SK-N-SH treated with all-trans-retinoic acid at 6 μM for 48 hours (cell line): ENCODE results near the gene VAMP3.

Experiments used
- ATAC-seq: fragments of 200-7000 bp; cut with Tn5 transposase; 3 replicates; pipeline ENCODE4 v1.9.1; 2020; ENCODE audit warnings: mild to moderate bottlenecking, moderate library complexity
- ARNTL ChIP-seq: fragments of 450-650 bp; formaldehyde crosslinking; IDR thresholded peaks from 2 replicates; pipeline ENCODE4 v1.5.0; 2020; ENCODE audit warnings: low read depth, mild to moderate bottlenecking, moderate library complexity, borderline replicate concordance
- BACH2 ChIP-seq: fragments of 250-450 bp; sonication (Bioruptor Pico); IDR thresholded peaks from 2 replicates; pipeline ENCODE4 v1.9.0; 2021; ENCODE audit warnings: mild to moderate bottlenecking, borderline replicate concordance
- CSDC2 ChIP-seq: fragments of 250-450 bp; sonication (Bioruptor Pico); IDR thresholded peaks from 2 replicates; pipeline ENCODE4 v1.5.0; 2020; ENCODE audit warnings: mild to moderate bottlenecking, moderate library complexity
- ESRRG ChIP-seq: fragments of 250-450 bp; sonication (Bioruptor Pico); IDR thresholded peaks from 2 replicates; pipeline ENCODE4 v1.6.1; 2021; ENCODE audit warnings: mild to moderate bottlenecking
- GLIS3 ChIP-seq: fragments of 250-450 bp; sonication (Bioruptor Pico); IDR thresholded peaks from 2 replicates; pipeline ENCODE4 v1.5.0; 2020; ENCODE audit warnings: mild to moderate bottlenecking, moderate library complexity
- ISL1 ChIP-seq: fragments of 250-450 bp; sonication (Bioruptor Pico); IDR thresholded peaks from 2 replicates; pipeline ENCODE4 v2.1.2; 2022; ENCODE audit warnings: mild to moderate bottlenecking, moderate library complexity
- OSR1 ChIP-seq: fragments of 250-450 bp; sonication (Bioruptor Pico); IDR thresholded peaks from 2 replicates; pipeline ENCODE4 v1.8.0; 2022; ENCODE audit warnings: moderate library complexity, mild to moderate bottlenecking, inconsistent platforms
- PATZ1 ChIP-seq: fragments of 250-450 bp; sonication (Bioruptor Pico); IDR thresholded peaks from 2 replicates; pipeline ENCODE4 v1.8.0; 2020; ENCODE audit warnings: mild to moderate bottlenecking, moderate library complexity, borderline replicate concordance
- PPARA ChIP-seq: fragments of 250-450 bp; sonication (Bioruptor Pico); IDR thresholded peaks from 2 replicates; pipeline ENCODE4 v1.5.0; 2020; ENCODE audit warnings: mild to moderate bottlenecking, borderline replicate concordance
- RARB ChIP-seq: fragments of 250-450 bp; sonication (Bioruptor Pico); IDR thresholded peaks from 2 replicates; pipeline ENCODE4 v1.8.0; 2021; ENCODE audit warnings: mild to moderate bottlenecking, moderate library complexity
- TCF4 ChIP-seq: fragments of 250-450 bp; sonication (Bioruptor Pico); IDR thresholded peaks from 2 replicates; pipeline ENCODE4 v1.8.0; 2021; ENCODE audit warnings: mild to moderate bottlenecking, moderate library complexity, borderline replicate concordance
- TOX ChIP-seq: fragments of 250-450 bp; sonication (Bioruptor Pico); IDR thresholded peaks from 2 replicates; pipeline ENCODE4 v1.8.0; 2021; ENCODE audit warnings: mild to moderate bottlenecking, moderate library complexity, borderline replicate concordance
- ZC3H10 ChIP-seq: fragments of 250-450 bp; sonication (Bioruptor Pico); IDR thresholded peaks from 2 replicates; pipeline ENCODE4 v1.5.1; 2021; ENCODE audit warnings: mild to moderate bottlenecking, moderate library complexity
- ZFP3 ChIP-seq: fragments of 250-450 bp; sonication (Bioruptor Pico); IDR thresholded peaks from 2 replicates; pipeline ENCODE4 v1.5.0; 2020; ENCODE audit warnings: mild to moderate bottlenecking, moderate library complexity
- ZFP30 ChIP-seq: fragments of 450-650 bp; formaldehyde crosslinking; IDR thresholded peaks from 2 replicates; pipeline ENCODE4 v1.5.0; 2022; ENCODE audit warnings: mild to moderate bottlenecking, moderate library complexity
- ZNF565 ChIP-seq: fragments of 450-650 bp; formaldehyde crosslinking; conservative IDR thresholded peaks from 2 replicates; pipeline ENCODE4 v1.5.0; 2020; ENCODE audit warnings: low read depth, mild to moderate bottlenecking, moderate library complexity
- ZNF70 ChIP-seq: fragments of 450-650 bp; formaldehyde crosslinking; IDR thresholded peaks from 2 replicates; pipeline ENCODE4 v1.5.0; 2020; ENCODE audit warnings: mild to moderate bottlenecking, moderate library complexity
- ZNF8 ChIP-seq: fragments of 450-650 bp; formaldehyde crosslinking; IDR thresholded peaks from 2 replicates; pipeline ENCODE4 v1.5.0; 2020; ENCODE audit warnings: mild to moderate bottlenecking, moderate library complexity
- TF ChIP-seq, protein P1 (sequence below): fragments of 250-450 bp; sonication (Bioruptor Pico); IDR thresholded peaks from 2 replicates; pipeline ENCODE4 v1.8.0; 2021; ENCODE audit warnings: low read depth, mild to moderate bottlenecking, moderate library complexity, borderline replicate concordance
- TF ChIP-seq, protein P2 (sequence below): fragments of 250-450 bp; sonication (Bioruptor Pico); IDR thresholded peaks from 2 replicates; pipeline ENCODE4 v1.5.0; 2020; ENCODE audit warnings: mild to moderate bottlenecking, moderate library complexity

The VAMP3 gene

GRCh38 chr1:7722670-7723012, 48.5 kb upstream of the VAMP3 start:
- no peak for TF ChIP-seq ISL1 (CRISPR knock-in tag)
- no peak for TF ChIP-seq ARNTL (CRISPR knock-in tag)
- no peak for ATAC-seq

- ATAC-seq: no peak
- TF ChIP-seq OSR1 (no peak), CSDC2 (CRISPR knock-in tag) (no peak)
- TF ChIP-seq, protein P1, sequence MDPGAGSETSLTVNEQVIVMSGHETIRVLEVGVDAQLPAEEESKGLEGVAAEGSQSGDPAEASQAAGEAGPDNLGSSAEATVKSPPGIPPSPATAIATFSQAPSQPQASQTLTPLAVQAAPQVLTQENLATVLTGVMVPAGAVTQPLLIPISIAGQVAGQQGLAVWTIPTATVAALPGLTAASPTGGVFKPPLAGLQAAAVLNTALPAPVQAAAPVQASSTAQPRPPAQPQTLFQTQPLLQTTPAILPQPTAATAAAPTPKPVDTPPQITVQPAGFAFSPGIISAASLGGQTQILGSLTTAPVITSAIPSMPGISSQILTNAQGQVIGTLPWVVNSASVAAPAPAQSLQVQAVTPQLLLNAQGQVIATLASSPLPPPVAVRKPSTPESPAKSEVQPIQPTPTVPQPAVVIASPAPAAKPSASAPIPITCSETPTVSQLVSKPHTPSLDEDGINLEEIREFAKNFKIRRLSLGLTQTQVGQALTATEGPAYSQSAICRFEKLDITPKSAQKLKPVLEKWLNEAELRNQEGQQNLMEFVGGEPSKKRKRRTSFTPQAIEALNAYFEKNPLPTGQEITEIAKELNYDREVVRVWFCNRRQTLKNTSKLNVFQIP (CRISPR knock-in tag): no peak
Measured at GRCh38 chr1:7726623-7727022, 44.5 kb upstream of the VAMP3 start.

DNA sequence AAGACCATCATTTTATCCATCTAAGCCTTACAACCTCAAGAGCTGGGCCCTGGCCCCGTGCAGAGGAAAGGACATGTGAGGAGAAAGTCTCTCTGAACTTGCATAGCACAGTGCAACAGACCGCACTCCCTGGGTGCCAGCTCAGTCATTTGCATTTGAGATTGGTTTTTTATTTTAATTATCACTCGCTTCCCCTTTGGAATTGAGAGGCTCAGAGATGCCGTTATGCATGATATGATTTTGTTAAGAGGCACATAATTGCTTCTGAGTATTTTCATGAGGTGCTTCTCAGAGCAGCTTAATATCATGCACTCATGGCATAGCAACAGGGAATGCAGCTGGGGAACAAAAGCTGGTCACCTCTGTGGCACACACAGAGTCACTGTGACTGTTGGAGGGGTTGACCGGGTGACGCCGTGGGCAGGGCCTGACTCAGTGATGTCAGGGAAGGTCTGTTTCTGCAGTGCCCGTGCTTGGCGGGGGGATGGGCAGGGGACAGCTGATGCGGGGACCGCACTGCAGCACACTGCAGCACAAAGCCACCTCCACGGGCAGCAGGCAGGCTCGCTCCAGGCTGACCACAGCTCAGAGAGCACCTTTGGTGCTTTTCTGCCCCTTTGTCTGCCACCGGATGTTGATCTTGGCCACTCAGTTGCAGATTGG, 43.2 kb upstream of the VAMP3 start:
- no peak for ATAC-seq
- TF ChIP-seq TCF4 (CRISPR knock-in tag) (no peak), ZNF8 (CRISPR knock-in tag) (no peak), CSDC2 (CRISPR knock-in tag) (no peak), ZNF70 (CRISPR knock-in tag) (no peak), PPARA (CRISPR knock-in tag) (no peak), ZFP30 (CRISPR knock-in tag) (no peak)
- TF ChIP-seq, protein P2, sequence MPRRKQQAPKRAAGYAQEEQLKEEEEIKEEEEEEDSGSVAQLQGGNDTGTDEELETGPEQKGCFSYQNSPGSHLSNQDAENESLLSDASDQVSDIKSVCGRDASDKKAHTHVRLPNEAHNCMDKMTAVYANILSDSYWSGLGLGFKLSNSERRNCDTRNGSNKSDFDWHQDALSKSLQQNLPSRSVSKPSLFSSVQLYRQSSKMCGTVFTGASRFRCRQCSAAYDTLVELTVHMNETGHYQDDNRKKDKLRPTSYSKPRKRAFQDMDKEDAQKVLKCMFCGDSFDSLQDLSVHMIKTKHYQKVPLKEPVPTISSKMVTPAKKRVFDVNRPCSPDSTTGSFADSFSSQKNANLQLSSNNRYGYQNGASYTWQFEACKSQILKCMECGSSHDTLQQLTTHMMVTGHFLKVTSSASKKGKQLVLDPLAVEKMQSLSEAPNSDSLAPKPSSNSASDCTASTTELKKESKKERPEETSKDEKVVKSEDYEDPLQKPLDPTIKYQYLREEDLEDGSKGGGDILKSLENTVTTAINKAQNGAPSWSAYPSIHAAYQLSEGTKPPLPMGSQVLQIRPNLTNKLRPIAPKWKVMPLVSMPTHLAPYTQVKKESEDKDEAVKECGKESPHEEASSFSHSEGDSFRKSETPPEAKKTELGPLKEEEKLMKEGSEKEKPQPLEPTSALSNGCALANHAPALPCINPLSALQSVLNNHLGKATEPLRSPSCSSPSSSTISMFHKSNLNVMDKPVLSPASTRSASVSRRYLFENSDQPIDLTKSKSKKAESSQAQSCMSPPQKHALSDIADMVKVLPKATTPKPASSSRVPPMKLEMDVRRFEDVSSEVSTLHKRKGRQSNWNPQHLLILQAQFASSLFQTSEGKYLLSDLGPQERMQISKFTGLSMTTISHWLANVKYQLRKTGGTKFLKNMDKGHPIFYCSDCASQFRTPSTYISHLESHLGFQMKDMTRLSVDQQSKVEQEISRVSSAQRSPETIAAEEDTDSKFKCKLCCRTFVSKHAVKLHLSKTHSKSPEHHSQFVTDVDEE: no peak

- no peak for TF ChIP-seq PATZ1 (CRISPR knock-in tag)
- TF ChIP-seq ESRRG (CRISPR knock-in tag): no peak
- TF ChIP-seq RARB (CRISPR knock-in tag): no peak
- no peak for TF ChIP-seq ZNF70 (CRISPR knock-in tag)
- no peak for TF ChIP-seq ARNTL (CRISPR knock-in tag)
- no peak for TF ChIP-seq TCF4 (CRISPR knock-in tag)
- no peak for TF ChIP-seq TOX (CRISPR knock-in tag)
- no peak for TF ChIP-seq PPARA (CRISPR knock-in tag)
- no peak for TF ChIP-seq ZNF565
- no peak for TF ChIP-seq ZNF8 (CRISPR knock-in tag)
- no peak for TF ChIP-seq ZFP3 (CRISPR knock-in tag)
- no peak for TF ChIP-seq OSR1
- TF ChIP-seq ZFP30 (CRISPR knock-in tag): no peak
- TF ChIP-seq ZC3H10 (CRISPR knock-in tag): no peak
- no peak for TF ChIP-seq GLIS3 (CRISPR knock-in tag)
- TF ChIP-seq BACH2: no peak
- TF ChIP-seq, protein P1 (CRISPR knock-in tag): no peak
- TF ChIP-seq, protein P2: no peak
- TF ChIP-seq ISL1 (CRISPR knock-in tag): no peak
- TF ChIP-seq CSDC2 (CRISPR knock-in tag): no peak
- TF ChIP-seq, all 23 proteins: peak for 0
- no peak for ATAC-seq
Measured at GRCh38 chr1:7729761-7730160, 41.3 kb upstream of the VAMP3 start.
